ENCODE results near the gene PKNOX2.

GRCh38 chr11:125454047-125454446, 289.5 kb downstream of the PKNOX2 start:
- TF ChIP-seq CTCF (IDR thresholded peaks at IDR 0.05; ENCODE audit: low read depth, low read length) (no peak), EZH2phosphoT487 (IDR thresholded peaks at IDR 0.05; ENCODE audit: low read depth) (no peak)
